Activated CD8-positive, alpha-beta T cell treated with anti-CD3 and anti-CD28 coated beads for 36 hours (primary cell): Measurements from ENCODE around the gene THAP2. TPM values are rescaled to one million over a fixed set of nuclear protein-coding genes. Genes with fewer than 3 reads are reported as not detected.

Source experiments
- ATAC-seq: fragments of 200-7000 bp; cut with Tn5 transposase; one replicate; pipeline ENCODE4 v1.10.0; 2021; ENCODE audit warnings: mild to moderate bottlenecking, moderate library complexity
- CTCF ChIA-PET: fragments of 350-600 bp; sonication (Branson Sonifier 250); formaldehyde crosslinking; loops from one replicate; lab custom pipeline; 2021; ENCODE audit warnings: antibody characterized with exemption; lab: Charles Lee
- POLR2A ChIA-PET: fragments of 350-600 bp; sonication (Branson Sonifier 250); formaldehyde crosslinking; loops from one replicate; lab custom pipeline; 2021; ENCODE audit warnings: antibody characterized with exemption; lab: Charles Lee
- DNase-seq: peaks from one replicate; pipeline ENCODE4 v3.0.0-alpha.2; 2020
- H3K27ac Mint-ChIP-seq: one replicate; pipeline ENCODE4 v1.8.0; 2021; ENCODE audit warnings: mild to moderate bottlenecking, mixed read lengths
- H3K27me3 Mint-ChIP-seq: one replicate; pipeline ENCODE4 v1.8.0; 2021; ENCODE audit warnings: mixed read lengths
- H3K36me3 Mint-ChIP-seq: one replicate; pipeline ENCODE4 v1.8.0; 2021; ENCODE audit warnings: low read depth, mixed read lengths
- H3K4me1 Mint-ChIP-seq: one replicate; pipeline ENCODE4 v1.8.0; 2021; ENCODE audit warnings: low read depth, mixed read lengths
- H3K4me3 Mint-ChIP-seq: one replicate; pipeline ENCODE4 v1.8.0; 2021; ENCODE audit warnings: mild to moderate bottlenecking, moderate library complexity, mixed read lengths
- H3K9me3 Mint-ChIP-seq: one replicate; pipeline ENCODE4 v1.8.0; 2021; ENCODE audit warnings: mixed read lengths
- intact Hi-C: fragments of 100-400 bp; cut with micrococcal nuclease; formaldehyde crosslinking; loops from one replicate; pipeline ENCODE4 v1.10.0; 2022
- total RNA-seq, 2 experiments: library from RNA; stranded (reverse); gene quantifications; one replicate each; pipeline ENCODE4 v1.2.3, GENCODE V29; 2021
- TF ChIP-seq, protein P1 (sequence below): fragments of 200-600 bp; IDR thresholded peaks from one replicate; pipeline ENCODE4 v1.8.0; 2022; ENCODE audit warnings: antibody characterized with exemption, mild to moderate bottlenecking

THAP2 gene
- total RNA-seq, 2 experiments from 2014 or later: 10.8 to 12.2 TPM

DNA sequence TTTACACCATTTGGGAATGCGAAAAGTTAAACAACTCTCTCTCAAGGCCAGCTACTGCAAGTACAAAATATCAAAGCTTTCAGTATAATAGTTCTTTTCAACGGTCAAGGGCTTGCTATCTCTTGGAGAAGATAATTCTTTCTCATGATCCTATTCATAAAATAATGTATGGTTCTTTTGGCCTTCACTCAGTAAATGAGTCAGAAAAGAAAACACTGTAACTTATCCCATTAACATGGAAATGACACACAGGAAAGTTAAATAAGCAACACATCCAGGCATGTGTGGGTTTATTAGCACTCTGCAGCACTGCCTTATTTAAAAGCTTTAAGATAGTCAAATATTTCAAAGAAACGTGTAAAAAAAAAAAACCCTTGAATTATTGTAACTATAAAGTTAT is 37.3 kb upstream of the THAP2 start:
- POLR2A ChIA-PET: interaction anchor here (1.4 kb wide), 1 partner anchor 37 kb away, joined by 4 read pairs; the partner anchor contains the start of gene THAP2
- intact Hi-C loops: no loop called here
- Mint-ChIP-seq H3K4me3 (no peak overlapping the region), H3K4me1 (peaks cover 14% of the 10 kb centered on the region), H3K27me3 (no peaks in the 10 kb centered on the region), H3K9me3 (no peaks in the 10 kb centered on the region), H3K36me3 (peaks cover 54% of the 10 kb centered on the region), H3K27ac (peak overlapping the region; percentile 7)
- CTCF ChIA-PET: interaction anchor here (0.9 to 3.6 kb wide), 6 partner anchors 10 to 120 kb away, joined by 3 to 30 read pairs (median 4); partner anchors contain the start of genes THAP2 and ZFC3H1
- TF ChIP-seq, protein P1, sequence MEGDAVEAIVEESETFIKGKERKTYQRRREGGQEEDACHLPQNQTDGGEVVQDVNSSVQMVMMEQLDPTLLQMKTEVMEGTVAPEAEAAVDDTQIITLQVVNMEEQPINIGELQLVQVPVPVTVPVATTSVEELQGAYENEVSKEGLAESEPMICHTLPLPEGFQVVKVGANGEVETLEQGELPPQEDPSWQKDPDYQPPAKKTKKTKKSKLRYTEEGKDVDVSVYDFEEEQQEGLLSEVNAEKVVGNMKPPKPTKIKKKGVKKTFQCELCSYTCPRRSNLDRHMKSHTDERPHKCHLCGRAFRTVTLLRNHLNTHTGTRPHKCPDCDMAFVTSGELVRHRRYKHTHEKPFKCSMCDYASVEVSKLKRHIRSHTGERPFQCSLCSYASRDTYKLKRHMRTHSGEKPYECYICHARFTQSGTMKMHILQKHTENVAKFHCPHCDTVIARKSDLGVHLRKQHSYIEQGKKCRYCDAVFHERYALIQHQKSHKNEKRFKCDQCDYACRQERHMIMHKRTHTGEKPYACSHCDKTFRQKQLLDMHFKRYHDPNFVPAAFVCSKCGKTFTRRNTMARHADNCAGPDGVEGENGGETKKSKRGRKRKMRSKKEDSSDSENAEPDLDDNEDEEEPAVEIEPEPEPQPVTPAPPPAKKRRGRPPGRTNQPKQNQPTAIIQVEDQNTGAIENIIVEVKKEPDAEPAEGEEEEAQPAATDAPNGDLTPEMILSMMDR: no peak
- ATAC-seq: no peak
- DNase-seq: no peak

DNA sequence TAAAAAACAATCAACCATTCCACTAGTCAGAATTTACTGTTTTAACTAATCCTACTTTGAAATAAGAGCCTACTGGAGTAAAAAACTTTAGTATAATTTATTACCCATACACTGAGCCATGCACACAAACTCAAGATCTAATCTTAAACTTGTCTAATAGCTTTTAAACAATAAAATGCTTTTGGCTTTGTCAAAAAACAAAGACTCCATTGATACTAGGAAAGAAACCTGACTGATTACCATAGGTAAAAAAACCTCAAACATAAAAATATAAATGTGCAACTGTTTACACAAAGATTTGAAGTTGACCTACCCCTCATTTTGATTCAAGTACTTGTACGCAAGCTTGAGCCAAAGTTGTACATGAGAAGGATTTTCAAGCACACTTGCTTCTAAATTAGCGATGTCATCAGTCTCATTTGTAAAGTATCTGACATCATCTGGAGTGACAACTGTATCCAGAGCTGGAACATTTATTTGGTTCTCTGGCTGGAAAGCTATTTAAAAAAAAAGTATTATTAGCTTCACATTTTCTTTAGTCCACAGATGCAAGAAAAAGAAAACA is 36.6 kb upstream of the THAP2 start:
- H3K27me3 Mint-ChIP-seq: no peaks in the 10 kb centered on the region
- CTCF ChIA-PET: interaction anchor here (1.2 to 3.6 kb wide), 4 partner anchors 9 to 120 kb away, joined by 3 to 30 read pairs (median 8); partner anchors contain the start of gene ZFC3H1
- no peak for DNase-seq
- peaks cover 10% of the 10 kb centered on the region for H3K4me1 Mint-ChIP-seq
- no peak for ATAC-seq
- intact Hi-C loops: no loop called here
- no peak overlapping the region for H3K27ac Mint-ChIP-seq
- TF ChIP-seq, protein P1: no peak
- H3K9me3 Mint-ChIP-seq: no peaks in the 10 kb centered on the region
- no peak overlapping the region for H3K4me3 Mint-ChIP-seq
- peaks cover 54% of the 10 kb centered on the region for H3K36me3 Mint-ChIP-seq
- POLR2A ChIA-PET: interaction anchor here (0.8 to 1.4 kb wide), 2 partner anchors 35 to 37 kb away, joined by 3 to 4 read pairs; partner anchors contain the start of gene THAP2

DNA sequence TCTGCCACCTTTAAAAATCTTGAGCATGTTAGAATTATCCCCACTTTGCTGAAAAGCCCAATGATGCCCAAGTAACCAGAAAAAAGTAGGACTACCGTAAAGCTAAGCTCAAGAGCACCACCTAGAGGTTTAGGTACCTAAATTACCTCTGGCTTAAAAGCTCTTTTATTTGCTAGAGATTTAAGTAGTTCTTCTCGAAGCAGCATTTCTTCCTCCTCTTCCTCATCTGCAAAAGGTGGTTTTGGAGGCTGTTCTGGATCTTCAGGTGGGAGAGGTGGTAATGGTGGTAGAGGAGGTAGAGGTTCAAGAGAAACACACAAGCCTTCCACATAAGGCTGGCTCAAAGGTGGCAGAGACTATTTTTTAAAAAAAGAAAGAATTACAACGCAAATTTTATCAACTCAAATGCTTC is 27.4 kb upstream of the THAP2 start:
- ChIA-PET CTCF (interaction anchor here (0.6 to 3.7 kb wide), 24 partner anchors 9 to 575 kb away, joined by 3 to 37 read pairs (median 4); partner anchors contain the start of genes THAP2, TMEM19 and ZFC3H1), POLR2A (interaction anchor here (0.7 kb wide), 1 partner anchor 10 kb away, joined by 3 read pairs; no protein-coding TSS in a partner anchor)
- Mint-ChIP-seq H3K9me3 (no peaks in the 10 kb centered on the region), H3K27me3 (no peaks in the 10 kb centered on the region), H3K4me3 (no peak overlapping the region), H3K27ac (peak overlapping the region; percentile 75), H3K4me1 (peaks cover 10% of the 10 kb centered on the region), H3K36me3 (peaks cover 43% of the 10 kb centered on the region)
- DNase-seq: no peak
- TF ChIP-seq, protein P1: peak; percentile 75
- ATAC-seq: peak; percentile 77
- intact Hi-C loops: loop anchor here (5.0 kb wide), 1 partner anchor 111 kb away; no protein-coding TSS in a partner anchor

DNA sequence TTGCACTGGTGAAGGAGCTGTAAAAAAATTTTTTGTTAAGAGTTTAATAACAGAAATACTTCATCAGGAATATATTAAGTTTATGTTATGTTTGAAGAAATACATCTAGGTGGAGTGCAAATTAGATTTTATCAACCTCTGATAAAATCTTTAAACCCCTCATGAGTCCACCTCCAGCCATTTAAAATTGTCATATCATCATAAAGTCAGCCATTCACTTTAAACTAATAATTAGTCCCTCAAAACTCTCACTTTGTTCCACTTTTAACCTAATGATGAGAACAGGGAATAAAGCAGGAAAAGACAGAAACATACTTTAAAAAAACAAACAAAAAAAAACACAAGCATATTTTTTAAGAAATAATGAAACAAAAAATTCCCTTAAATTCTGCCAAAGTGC is 25.6 kb upstream of the THAP2 start:
- POLR2A ChIA-PET: interaction anchor here (0.6 to 1.0 kb wide), 2 partner anchors 25 to 1229 kb away, joined by 3 read pairs; no protein-coding TSS in a partner anchor
- Mint-ChIP-seq H3K4me1 (peaks cover 19% of the 10 kb centered on the region), H3K36me3 (peaks cover 42% of the 10 kb centered on the region), H3K27ac (no peak overlapping the region), H3K27me3 (no peaks in the 10 kb centered on the region), H3K4me3 (no peak overlapping the region), H3K9me3 (no peaks in the 10 kb centered on the region)
- DNase-seq (no peak), ATAC-seq (no peak)
- CTCF ChIA-PET: interaction anchor here (1.1 to 3.7 kb wide), 2 partner anchors 22 to 110 kb away, joined by 3 to 37 read pairs; no protein-coding TSS in a partner anchor
- TF ChIP-seq, protein P1: no peak
- intact Hi-C loops: loop anchor here (5.0 kb wide), 1 partner anchor 109 kb away; no protein-coding TSS in a partner anchor
